H9 (cell line): ENCODE results near the gene CORIN. TPM values are rescaled to one million over a fixed set of nuclear protein-coding genes. Genes with fewer than 3 reads are reported as not detected.

ENCODE experiments used
- DNase-seq: peaks from one replicate; pipeline ENCODE4 v3.0.0-alpha.2; 2017
- H2AFZ ChIP-seq: one replicate; pipeline ENCODE4 v1.6.1; 2013; ENCODE audit warnings: mild to moderate bottlenecking, low read length, control low read depth, moderate library complexity
- H2AK5ac ChIP-seq: 2 replicates; pipeline ENCODE4 v1.6.1; 2013; ENCODE audit warnings: low read length, control low read depth, mixed read lengths; ENCODE audit not compliant: insufficient read length
- H2BK120ac ChIP-seq: one replicate; pipeline ENCODE4 v1.6.1; 2013; ENCODE audit warnings: low read depth, mild to moderate bottlenecking, low read length, control low read depth, inconsistent platforms; ENCODE audit not compliant: poor library complexity, severe bottlenecking
- H2BK12ac ChIP-seq: 2 replicates; pipeline ENCODE4 v1.6.1; 2013; ENCODE audit warnings: low read length, control low read depth, mixed read lengths, low read depth; ENCODE audit not compliant: insufficient read length
- H2BK15ac ChIP-seq: 2 replicates; pipeline ENCODE4 v1.6.1; 2013; ENCODE audit warnings: low read depth, low read length, control low read depth
- H2BK20ac ChIP-seq: one replicate; pipeline ENCODE4 v1.6.1; 2013; ENCODE audit warnings: low read depth, mild to moderate bottlenecking, low read length, control low read depth, inconsistent platforms; ENCODE audit not compliant: poor library complexity, severe bottlenecking
- H2BK5ac ChIP-seq: 2 replicates; pipeline ENCODE4 v1.6.1; 2013; ENCODE audit warnings: low read length, control low read depth, mixed read lengths; ENCODE audit not compliant: insufficient read length
- H3K14ac ChIP-seq: 2 replicates; pipeline ENCODE4 v1.6.1; 2013; ENCODE audit warnings: low read length, control low read depth; ENCODE audit not compliant: insufficient read depth
- H3K18ac ChIP-seq: 2 replicates; pipeline ENCODE4 v1.6.1; 2013; ENCODE audit warnings: low read depth, mild to moderate bottlenecking, mixed read lengths, low read length, control low read depth; ENCODE audit not compliant: insufficient read length
- H3K23ac ChIP-seq: 2 replicates; pipeline ENCODE4 v1.6.1; 2013; ENCODE audit warnings: low read length, control low read depth, mixed read lengths, low read depth; ENCODE audit not compliant: insufficient read length
- H3K23me2 ChIP-seq: 2 replicates; pipeline ENCODE4 v1.6.1; 2013; ENCODE audit warnings: low read depth, mild to moderate bottlenecking, mixed read lengths, low read length, control low read depth; ENCODE audit not compliant: insufficient read length, poor library complexity, severe bottlenecking
- H3K27ac ChIP-seq: 2 replicates; pipeline ENCODE4 v1.5.1; 2013; ENCODE audit warnings: low read length, control low read depth, mixed read lengths, low read depth; ENCODE audit not compliant: insufficient read length
- H3K27me3 ChIP-seq: 2 replicates; pipeline ENCODE4 v1.6.1; 2013; ENCODE audit warnings: low read length, control low read depth, inconsistent platforms; ENCODE audit not compliant: insufficient read depth
- H3K4ac ChIP-seq: 2 replicates; pipeline ENCODE4 v1.6.1; 2013; ENCODE audit warnings: low read depth, mild to moderate bottlenecking, control low read depth, inconsistent platforms, low read length, moderate library complexity
- H3K4me1 ChIP-seq: 2 replicates; pipeline ENCODE4 v1.6.1; 2013; ENCODE audit warnings: low read length, control low read depth, inconsistent platforms; ENCODE audit not compliant: insufficient read depth
- H3K4me2 ChIP-seq: 2 replicates; pipeline ENCODE4 v1.6.1; 2013; ENCODE audit warnings: low read length, control low read depth, mixed read lengths; ENCODE audit not compliant: insufficient read length, insufficient read depth
- H3K56ac ChIP-seq: 2 replicates; pipeline ENCODE4 v1.6.1; 2013; ENCODE audit warnings: low read depth, mild to moderate bottlenecking, mixed read lengths, low read length, control low read depth; ENCODE audit not compliant: insufficient read length
- H3K79me1 ChIP-seq: 2 replicates; pipeline ENCODE4 v1.6.1; 2013; ENCODE audit warnings: low read depth, mild to moderate bottlenecking, moderate library complexity, low read length, control low read depth, inconsistent platforms; ENCODE audit not compliant: insufficient read depth, poor library complexity, severe bottlenecking
- H3K79me2 ChIP-seq: 2 replicates; pipeline ENCODE4 v1.6.1; 2013; ENCODE audit warnings: low read length, control low read depth, inconsistent platforms; ENCODE audit not compliant: insufficient read depth
- H3K9ac ChIP-seq: 2 replicates; pipeline ENCODE4 v1.6.1; 2013; ENCODE audit warnings: low read length, control low read depth, mixed read lengths; ENCODE audit not compliant: insufficient read length; ENCODE audit errors: extremely low read depth
- H3K9me3 ChIP-seq: one replicate; pipeline ENCODE4 v1.6.1; 2013; ENCODE audit warnings: low read depth, low read length, inconsistent platforms; ENCODE audit not compliant: control insufficient read depth
- H3T11ph ChIP-seq: one replicate; pipeline ENCODE4 v1.6.1; 2013; ENCODE audit warnings: mild to moderate bottlenecking, low read length, control low read depth, inconsistent platforms
- H4K20me1 ChIP-seq: one replicate; pipeline ENCODE4 v1.6.1; 2013; ENCODE audit not compliant: control insufficient read depth, insufficient read length, insufficient read depth
- H4K5ac ChIP-seq: 2 replicates; pipeline ENCODE4 v1.6.1; 2013; ENCODE audit warnings: low read depth, mild to moderate bottlenecking, mixed read lengths, low read length, control low read depth; ENCODE audit not compliant: insufficient read length
- H4K8ac ChIP-seq: replicated peaks from 2 replicates; pipeline ENCODE4 v1.6.1; 2013; ENCODE audit warnings: low read length, control low read depth, mixed read lengths, low read depth; ENCODE audit not compliant: insufficient read length
- H4K91ac ChIP-seq: 2 replicates; pipeline ENCODE4 v1.6.1; 2013; ENCODE audit warnings: low read depth, mild to moderate bottlenecking, moderate library complexity, mixed read lengths, low read length, control low read depth; ENCODE audit not compliant: insufficient read length
- H3K27ac Mint-ChIP-seq, 3 experiments: 2 replicates in 2 of 3; 3 replicates in 1 of 3; pipeline ENCODE4 v1.8.0; 2020 to 2021; ENCODE audit warnings: mixed read lengths in 3 of 3, mild to moderate bottlenecking in 1 of 3, moderate library complexity in 1 of 3
- H3K27me3 Mint-ChIP-seq: 2 replicates; pipeline ENCODE4 v1.8.0; 2021; ENCODE audit warnings: low read depth, mild to moderate bottlenecking, moderate library complexity, mixed read lengths
- H3K36me3 Mint-ChIP-seq, 3 experiments: 2 replicates in 2 of 3; 3 replicates in 1 of 3; pipeline ENCODE4 v1.8.0; 2020 to 2021; ENCODE audit warnings: low read depth in 3 of 3, mixed read lengths in 3 of 3; ENCODE audit not compliant: insufficient read depth in 1 of 3
- H3K4me1 Mint-ChIP-seq, 2 experiments: 2 replicates each; pipeline ENCODE4 v1.8.0; 2020; ENCODE audit warnings: mixed read lengths in 2 of 2
- H3K4me3 Mint-ChIP-seq, 2 experiments: 2 replicates in 1 of 2; 3 replicates in 1 of 2; pipeline ENCODE4 v1.8.0; 2020 to 2021; ENCODE audit warnings: mild to moderate bottlenecking in 2 of 2, mixed read lengths in 2 of 2, moderate library complexity in 1 of 2
- H3K9me3 Mint-ChIP-seq, 2 experiments: 2 replicates in 1 of 2; 3 replicates in 1 of 2; pipeline ENCODE4 v1.8.0; 2020; ENCODE audit warnings: mild to moderate bottlenecking in 2 of 2, mixed read lengths in 2 of 2, moderate library complexity in 1 of 2
- total RNA-seq: library from RNA; stranded (reverse); gene quantifications from 2 replicates; pipeline ENCODE4 v1.2.1, GENCODE V29; 2021
- TF ChIP-seq, protein P1 (sequence below): fragments of 200-600 bp; sonication (generic); conservative IDR thresholded peaks from 3 replicates; pipeline ENCODE4 v1.8.0; 2021; ENCODE audit warnings: antibody characterized with exemption, mild to moderate bottlenecking

Gene CORIN
- total RNA-seq, 1 experiment from 2014 or later: 0.39 TPM

DNA sequence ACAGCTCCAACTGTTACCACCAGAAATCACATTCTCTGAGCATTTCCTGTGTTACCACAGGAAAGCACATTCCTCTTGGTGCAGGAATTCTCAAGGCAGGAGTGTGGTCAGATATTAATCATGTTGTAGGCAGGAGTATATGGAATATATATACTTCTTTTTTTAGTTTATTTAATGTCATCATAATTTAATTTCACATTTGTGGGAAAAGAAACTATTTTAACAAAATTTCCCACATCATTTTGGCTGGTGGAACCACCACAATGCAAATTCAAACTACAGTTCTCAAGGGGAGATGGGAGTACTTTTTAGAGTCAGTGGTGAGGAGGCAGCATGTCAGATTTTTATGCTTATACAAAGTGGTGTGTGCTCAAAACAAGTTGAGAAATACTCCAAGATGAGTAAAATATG is 213.8 kb downstream of the CORIN start:
- no peak overlapping the region for H3K56ac ChIP-seq
- H2AK5ac ChIP-seq: no peak overlapping the region
- Mint-ChIP-seq H3K27ac (no peak overlapping the region), H3K36me3 (no peaks in the 10 kb centered on the region), H3K27me3 (no peaks in the 10 kb centered on the region), H3K9me3 (peaks cover 0 to 4% of the 10 kb centered on the region in 2 experiments; a peak in 1 of 5 replicates), H3K4me3 (no peak overlapping the region), H3K4me1 (no peaks in the 10 kb centered on the region)
- TF ChIP-seq, protein P1, sequence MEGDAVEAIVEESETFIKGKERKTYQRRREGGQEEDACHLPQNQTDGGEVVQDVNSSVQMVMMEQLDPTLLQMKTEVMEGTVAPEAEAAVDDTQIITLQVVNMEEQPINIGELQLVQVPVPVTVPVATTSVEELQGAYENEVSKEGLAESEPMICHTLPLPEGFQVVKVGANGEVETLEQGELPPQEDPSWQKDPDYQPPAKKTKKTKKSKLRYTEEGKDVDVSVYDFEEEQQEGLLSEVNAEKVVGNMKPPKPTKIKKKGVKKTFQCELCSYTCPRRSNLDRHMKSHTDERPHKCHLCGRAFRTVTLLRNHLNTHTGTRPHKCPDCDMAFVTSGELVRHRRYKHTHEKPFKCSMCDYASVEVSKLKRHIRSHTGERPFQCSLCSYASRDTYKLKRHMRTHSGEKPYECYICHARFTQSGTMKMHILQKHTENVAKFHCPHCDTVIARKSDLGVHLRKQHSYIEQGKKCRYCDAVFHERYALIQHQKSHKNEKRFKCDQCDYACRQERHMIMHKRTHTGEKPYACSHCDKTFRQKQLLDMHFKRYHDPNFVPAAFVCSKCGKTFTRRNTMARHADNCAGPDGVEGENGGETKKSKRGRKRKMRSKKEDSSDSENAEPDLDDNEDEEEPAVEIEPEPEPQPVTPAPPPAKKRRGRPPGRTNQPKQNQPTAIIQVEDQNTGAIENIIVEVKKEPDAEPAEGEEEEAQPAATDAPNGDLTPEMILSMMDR: no peak
- H3K23me2 ChIP-seq: no peaks in the 10 kb centered on the region
- H3K9me3 ChIP-seq: no peaks in the 10 kb centered on the region
- H2BK120ac ChIP-seq: no peak overlapping the region
- no peak overlapping the region for H3K18ac ChIP-seq
- H2BK5ac ChIP-seq: no peak overlapping the region
- no peaks in the 10 kb centered on the region for H3K4me1 ChIP-seq
- no peaks in the 10 kb centered on the region for H4K20me1 ChIP-seq
- H3K79me1 ChIP-seq: no peaks in the 10 kb centered on the region
- H4K91ac ChIP-seq: no peak overlapping the region
- H4K8ac ChIP-seq: no peak overlapping the region
- H2BK15ac ChIP-seq: no peak overlapping the region
- no peak overlapping the region for H3T11ph ChIP-seq
- no peak overlapping the region for H2BK20ac ChIP-seq
- H3K27me3 ChIP-seq: no peaks in the 10 kb centered on the region
- H2BK12ac ChIP-seq: no peak overlapping the region
- no peak overlapping the region for H3K23ac ChIP-seq
- H2AFZ ChIP-seq: no peak overlapping the region
- H3K27ac ChIP-seq: no peak overlapping the region
- no peak overlapping the region for H3K4me2 ChIP-seq
- H3K79me2 ChIP-seq: no peaks in the 10 kb centered on the region
- H3K14ac ChIP-seq: no peak overlapping the region
- H3K4ac ChIP-seq: no peak overlapping the region
- no peak overlapping the region for H3K9ac ChIP-seq
- DNase-seq: no peak
- H4K5ac ChIP-seq: no peak overlapping the region
